ENCODE data around the gene RXFP1.
"Not testable (repeated sequence)": the region's sequence is repeated elsewhere in the genome, so short reads cannot be mapped to it uniquely, and the experiment has no call there.

Gene RXFP1

GRCh38 chr4:158610790-158611189 is 89.1 kb downstream of the RXFP1 start:
- no peak for DNase-seq (ENCODE audit: low read depth in 1 of 2, low spot score in 1 of 2)

- no peak for DNase-seq (ENCODE audit: low read depth in 1 of 2, low spot score in 1 of 2)
Measured at GRCh38 chr4:158613046-158613445, 91.4 kb downstream of the RXFP1 start.

- DNase-seq (ENCODE audit: low read depth in 1 of 2, low spot score in 1 of 2), result no peak
Measured at GRCh38 chr4:158617956-158618355, 96.3 kb downstream of the RXFP1 start.

- no peak for DNase-seq (ENCODE audit: low read depth in 1 of 2, low spot score in 1 of 2)
Measured at GRCh38 chr4:158621729-158622128, 100.0 kb downstream of the RXFP1 start.

- no peak for DNase-seq (ENCODE audit: low read depth in 1 of 2, low spot score in 1 of 2)
Measured at GRCh38 chr4:158622251-158622650, 100.6 kb downstream of the RXFP1 start.

GRCh38 chr4:158624889-158625478 is 103.3 kb downstream of the RXFP1 start:
- DNase-seq (ENCODE audit: low read depth in 1 of 2, low spot score in 1 of 2), result no peak

GRCh38 chr4:158625544-158625943 is 103.9 kb downstream of the RXFP1 start:
- no peak for DNase-seq (ENCODE audit: low read depth in 1 of 2, low spot score in 1 of 2)

GRCh38 chr4:158630893-158631292 is 109.2 kb downstream of the RXFP1 start:
- DNase-seq (ENCODE audit: low read depth in 1 of 2, low spot score in 1 of 2), result no peak

GRCh38 chr4:158636619-158637018 is 114.9 kb downstream of the RXFP1 start:
- DNase-seq (ENCODE audit: low read depth in 1 of 2, low spot score in 1 of 2), result no peak

- no peak for DNase-seq (ENCODE audit: low read depth in 1 of 2, low spot score in 1 of 2)
Measured at GRCh38 chr4:158644356-158644755, 122.7 kb downstream of the RXFP1 start.

- no peak for DNase-seq (ENCODE audit: low read depth in 1 of 2, low spot score in 1 of 2)
Measured at GRCh38 chr4:158644760-158645159, 123.1 kb downstream of the RXFP1 start.

GRCh38 chr4:158649111-158649680 is 127.5 kb downstream of the RXFP1 start:
- DNase-seq (ENCODE audit: low read depth in 1 of 2, low spot score in 1 of 2), result no peak

GRCh38 chr4:158652920-158653319 is 131.2 kb downstream of the RXFP1 start:
- no peak for DNase-seq (ENCODE audit: low read depth in 1 of 2, low spot score in 1 of 2)

- no peak for DNase-seq (ENCODE audit: low read depth in 1 of 2, low spot score in 1 of 2)
Measured at GRCh38 chr4:158656439-158656838, 134.8 kb downstream of the RXFP1 start.

- no peak for DNase-seq (ENCODE audit: low read depth in 1 of 2, low spot score in 1 of 2)
Measured at GRCh38 chr4:158657291-158657690, 135.6 kb downstream of the RXFP1 start.

- DNase-seq (ENCODE audit: low read depth in 1 of 2, low spot score in 1 of 2), result not testable (repeated sequence)
Measured at GRCh38 chr4:158663255-158663654, 141.6 kb downstream of the RXFP1 start.

- DNase-seq (ENCODE audit: low read depth in 1 of 2, low spot score in 1 of 2), result not testable (repeated sequence)
Measured at GRCh38 chr4:158663707-158664625, 142.3 kb downstream of the RXFP1 start.

- DNase-seq (ENCODE audit: low read depth in 1 of 2, low spot score in 1 of 2), result no peak
Measured at GRCh38 chr4:158664806-158665205, 143.1 kb downstream of the RXFP1 start.

GRCh38 chr4:158666892-158667291 is 145.2 kb downstream of the RXFP1 start:
- DNase-seq (ENCODE audit: low read depth in 1 of 2, low spot score in 1 of 2), result no peak

- no peak for DNase-seq (ENCODE audit: low read depth in 1 of 2, low spot score in 1 of 2)
Measured at GRCh38 chr4:158667651-158668198, 146.0 kb downstream of the RXFP1 start.

GRCh38 chr4:158669310-158669709 is 147.6 kb downstream of the RXFP1 start:
- no peak for DNase-seq (ENCODE audit: low read depth in 1 of 2, low spot score in 1 of 2)
